Measurements from ENCODE around the gene MYORG.

MYORG gene

DNA sequence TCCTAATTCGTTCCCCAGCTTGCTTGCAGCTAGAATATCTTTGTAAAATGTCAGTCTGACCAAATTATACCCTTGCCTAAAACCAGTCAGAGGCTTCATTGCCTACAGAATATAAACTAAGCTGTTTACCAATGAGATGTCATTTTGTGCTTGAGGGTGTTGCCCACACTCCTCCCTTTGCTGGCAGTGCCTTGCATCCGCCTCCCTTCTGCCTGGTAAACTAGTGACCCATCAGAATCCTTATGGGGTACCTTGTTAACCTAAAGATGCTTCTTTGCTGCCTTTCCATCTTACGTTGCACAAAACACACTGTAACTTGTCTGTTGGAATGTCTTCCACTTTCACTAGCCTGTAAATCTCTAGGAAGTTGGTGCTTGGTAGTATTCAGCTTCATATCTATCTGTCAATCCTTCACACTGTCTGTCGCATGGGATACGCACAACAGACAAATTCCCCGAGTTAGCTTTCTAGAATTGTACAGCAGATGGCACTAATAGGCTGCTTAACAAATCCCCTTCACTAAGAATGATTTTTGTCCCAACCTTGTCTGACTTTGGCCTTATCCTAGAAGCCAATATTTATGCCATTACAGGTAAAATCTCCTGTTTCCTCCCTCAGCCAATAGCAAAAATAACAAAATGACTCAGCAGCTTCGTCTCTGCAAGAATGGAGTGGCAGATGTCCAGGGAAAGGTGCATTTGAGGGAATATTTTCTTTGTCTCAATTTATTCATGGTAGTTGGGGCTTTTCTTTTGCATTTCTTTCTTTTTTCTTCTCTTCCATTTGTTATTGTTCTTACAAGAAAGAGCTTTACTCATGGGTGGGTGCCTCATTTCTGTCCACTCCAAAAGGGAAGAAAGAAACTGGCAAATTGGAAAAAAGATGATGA is 44.4 kb downstream of the MYORG start:
- peak; percentile 72 for DNase-seq (ENCODE audit: low spot score)

DNA sequence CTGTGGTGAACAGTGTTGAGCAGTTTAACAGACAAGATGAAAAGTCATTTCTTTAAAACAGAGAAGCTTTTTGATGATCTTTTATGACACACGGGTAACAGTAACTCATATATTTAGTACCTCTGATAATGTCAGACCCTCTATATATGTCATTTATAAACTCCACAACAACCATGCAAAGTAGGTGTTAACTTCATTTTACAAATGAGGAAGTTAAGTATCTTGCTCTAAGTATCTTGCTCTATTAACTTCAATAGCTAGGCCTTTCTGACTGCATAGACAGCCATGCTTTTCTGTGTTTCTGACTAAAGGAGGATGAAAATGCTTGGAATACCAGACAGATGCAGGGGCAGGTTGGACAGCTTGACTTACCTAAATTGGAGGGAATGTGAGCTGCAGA is 45.5 kb downstream of the MYORG start:
- peak; percentile 52 for DNase-seq (ENCODE audit: low spot score)

DNA sequence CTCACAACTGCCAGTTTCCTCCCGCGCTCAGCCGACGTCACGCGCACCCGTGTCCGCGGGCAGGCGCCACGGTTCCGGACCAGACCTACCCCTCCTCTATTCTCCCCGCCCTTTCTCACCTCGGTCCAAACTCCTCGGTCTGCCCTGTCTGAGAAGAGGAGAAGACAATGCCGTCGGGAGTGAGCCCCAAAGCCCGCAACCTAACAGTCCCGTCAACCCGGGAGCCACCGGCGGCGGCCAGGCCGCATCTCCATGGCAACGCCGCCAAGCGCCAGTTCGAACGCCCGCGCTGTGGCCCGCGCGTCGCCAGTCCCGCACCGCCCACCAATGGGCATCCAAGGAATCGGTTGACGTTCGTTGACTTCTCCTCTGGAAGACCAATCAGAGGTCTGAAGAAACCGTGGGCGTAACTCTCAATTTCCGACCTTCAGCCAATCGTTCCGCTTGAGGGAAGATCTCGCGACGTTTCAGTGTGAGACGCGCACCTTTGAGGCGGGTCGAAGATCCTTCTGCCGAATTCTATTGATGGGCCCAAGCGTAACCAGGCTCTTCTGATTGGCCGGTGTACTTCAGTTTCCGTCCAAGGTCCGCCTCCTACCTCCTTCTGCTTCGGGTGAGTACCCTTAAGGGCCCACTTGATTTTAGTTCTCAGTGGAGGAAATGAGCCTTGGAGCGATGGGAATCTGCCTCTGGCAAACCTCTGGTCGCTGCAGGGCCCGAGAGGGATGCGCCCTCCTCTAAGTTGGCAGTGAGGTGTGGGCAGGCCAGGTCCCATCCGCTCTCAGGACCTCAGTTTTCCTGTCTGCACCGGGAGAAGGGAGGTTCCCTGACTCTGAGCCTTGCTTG is 47.5 kb downstream of the MYORG start, which contains the start of the genes KIF24 and NUDT2:
TSS of gene KIF24 (minus strand) at position 282 of the 846 bp plus-strand sequence. CDS start 17,922 bp downstream, outside the sequence.
TSS of gene NUDT2 (plus strand) at position 583 of the 846 bp plus-strand sequence. CDS start 9,471 bp downstream, outside the sequence.
- peak; percentile 100 for DNase-seq (ENCODE audit: low spot score)

DNA sequence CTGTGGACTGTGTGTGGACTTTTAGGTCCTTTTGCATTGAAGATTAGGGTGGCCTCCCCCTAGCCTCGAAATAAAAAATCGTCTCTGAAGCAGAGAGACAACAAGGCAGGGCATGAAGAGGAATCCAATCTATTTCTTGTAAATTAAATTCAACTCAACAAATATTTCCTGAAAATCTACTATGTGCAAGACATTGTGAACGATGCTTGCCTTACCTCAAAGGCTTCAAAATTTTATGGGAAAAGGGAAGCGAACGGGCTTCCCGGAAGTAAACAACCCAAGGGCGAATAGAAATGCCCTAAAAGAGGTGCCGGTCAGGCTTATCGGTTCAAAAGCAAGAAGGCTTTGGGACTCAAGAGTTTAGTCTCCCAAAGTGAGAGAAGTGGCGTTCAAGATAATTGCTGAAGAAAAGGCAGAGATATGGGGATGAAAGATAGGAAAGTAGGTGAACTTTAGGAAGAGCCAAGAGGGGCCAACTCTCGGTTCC is 48.2 kb downstream of the MYORG start:
- DNase-seq (ENCODE audit: low spot score), result no peak

DNA sequence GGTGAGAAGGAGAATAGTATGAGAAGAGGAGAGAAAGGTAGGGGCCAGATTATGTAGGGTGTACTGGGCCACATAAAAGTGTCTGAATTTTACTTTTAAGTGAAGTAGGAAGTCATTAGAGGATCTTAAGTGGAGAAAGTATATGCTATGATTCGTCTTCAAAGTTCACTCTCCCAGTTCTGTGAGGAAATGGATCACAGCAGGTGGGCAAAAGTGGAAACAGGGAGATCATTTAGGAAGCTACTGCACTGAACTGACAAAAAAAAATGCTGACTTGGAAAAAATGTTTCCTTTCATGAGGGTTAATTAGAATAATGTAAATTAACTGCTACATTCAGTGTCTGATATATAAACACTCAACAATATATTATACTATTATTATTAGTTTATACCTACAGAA is 50.0 kb downstream of the MYORG start:
- DNase-seq (ENCODE audit: low spot score), result no peak

DNA sequence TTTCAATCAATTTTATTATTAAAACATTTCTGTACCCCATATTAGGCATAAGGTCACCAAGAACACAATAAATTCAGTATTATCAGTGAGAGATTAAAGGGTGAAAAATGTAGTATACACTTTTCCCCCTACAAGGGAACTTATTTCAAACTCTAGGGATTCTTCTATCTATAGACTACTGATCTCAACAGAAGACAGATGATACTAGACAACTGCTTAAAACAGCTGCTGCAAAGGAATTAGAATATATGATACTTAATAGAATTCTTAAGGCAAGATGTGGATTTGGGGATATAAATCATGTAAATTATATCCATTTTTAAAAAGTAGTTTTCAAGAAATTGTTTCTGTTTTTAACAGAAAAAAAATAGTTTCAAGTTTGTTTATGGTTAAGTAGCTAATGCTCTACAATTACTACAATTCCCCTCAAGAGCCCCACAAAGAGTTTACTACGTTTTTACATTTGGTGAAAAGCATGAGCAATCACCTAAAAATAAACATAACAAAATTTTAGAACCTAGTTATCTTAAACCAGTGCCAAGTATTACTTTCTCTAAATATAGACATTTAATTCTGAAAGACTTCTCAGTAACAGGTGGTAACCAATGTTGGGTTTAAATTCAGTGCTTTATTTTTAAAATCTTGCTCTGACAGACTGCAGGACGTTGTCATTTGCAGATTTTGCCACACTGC is 53.7 kb downstream of the MYORG start:
- no peak for DNase-seq (ENCODE audit: low spot score)

DNA sequence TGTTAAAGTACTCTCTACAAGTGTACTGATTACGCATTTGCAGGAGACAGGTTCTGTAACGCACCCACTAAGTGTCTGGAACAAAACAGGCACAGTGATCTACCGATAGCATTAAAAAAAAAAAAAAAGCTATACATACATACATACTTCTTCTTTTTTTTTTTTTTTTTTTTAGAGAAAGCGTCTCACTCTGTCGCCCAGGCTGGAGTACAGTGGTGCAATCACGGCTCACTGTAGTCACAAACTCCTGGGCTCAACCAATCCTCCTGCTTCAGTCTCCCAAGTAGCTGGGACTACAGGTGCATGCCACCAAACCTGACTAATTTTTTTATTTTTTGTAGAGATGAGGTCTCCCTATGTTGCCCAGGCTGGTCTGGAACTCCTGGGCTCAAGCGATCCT is 55.2 kb downstream of the MYORG start:
- DNase-seq (ENCODE audit: low spot score), result peak; percentile 48

DNA sequence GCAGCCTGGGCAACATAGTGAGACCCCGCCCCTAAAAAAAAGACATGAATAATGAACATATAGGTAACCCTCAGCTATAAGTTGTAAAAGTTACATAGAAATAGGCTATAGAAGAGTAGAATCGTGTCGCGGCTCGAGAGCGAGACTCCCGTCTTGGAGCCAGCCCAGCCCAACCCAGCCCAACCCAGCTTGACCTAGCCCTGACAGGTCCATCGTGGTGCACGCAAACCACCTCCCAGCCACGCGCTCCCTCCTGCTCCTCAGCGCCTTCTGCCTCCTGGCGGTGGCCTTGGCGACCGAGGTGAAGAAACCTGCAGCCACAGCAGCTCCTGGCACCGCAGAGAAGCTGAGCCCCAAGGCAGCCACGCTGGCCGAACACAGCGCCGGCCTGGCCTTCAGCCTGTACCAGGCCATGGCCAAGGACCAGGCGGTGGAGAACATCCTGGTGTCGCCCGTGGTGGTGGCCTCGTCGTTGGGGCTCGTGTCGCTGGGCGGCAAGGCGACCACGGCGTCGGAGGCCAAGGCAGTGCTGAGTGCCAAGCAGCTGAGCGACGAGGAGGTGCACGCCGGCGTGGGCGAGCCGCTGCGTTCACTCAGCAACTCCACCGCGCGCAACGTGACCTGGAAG is 58.4 kb downstream of the MYORG start:
- no peak for DNase-seq (ENCODE audit: low spot score)

DNA sequence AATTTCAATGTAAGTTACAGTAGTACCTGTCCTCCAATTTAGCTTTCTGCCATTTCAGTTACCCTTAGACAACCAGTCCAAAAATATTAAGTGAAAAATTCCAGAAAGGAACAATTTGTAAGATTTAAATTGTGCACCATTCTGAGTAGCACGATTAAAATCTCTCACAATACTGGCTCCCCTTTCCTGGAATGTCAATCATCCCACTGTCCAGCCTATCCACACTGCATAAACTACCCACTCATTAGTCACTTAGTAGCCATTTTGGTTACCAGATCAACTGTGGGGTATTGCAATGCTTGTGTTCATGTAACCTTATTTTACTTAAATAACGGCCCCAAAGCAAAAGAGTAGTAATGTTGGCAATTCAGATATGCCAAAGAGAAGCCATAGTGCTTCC is 59.3 kb downstream of the MYORG start:
- no peak for DNase-seq (ENCODE audit: low spot score)
